KMS-11 (cell line): ENCODE results near the gene C6orf47.

ENCODE experiments used
- H2AFZ ChIP-seq: fragments of 200-600 bp; sonication (generic); 2 replicates; pipeline ENCODE4 v1.6.1; 2016; ENCODE audit warnings: antibody characterized with exemption, mixed run types, low read depth
- H3K27ac ChIP-seq: fragments of 200-600 bp; sonication (generic); 2 replicates; pipeline ENCODE4 v1.6.1; 2016; ENCODE audit warnings: mild to moderate bottlenecking, mixed run types
- H3K27me3 ChIP-seq: fragments of 200-600 bp; sonication (generic); 2 replicates; pipeline ENCODE4 v1.6.1; 2017; ENCODE audit warnings: mild to moderate bottlenecking, low read depth, mixed run types, moderate library complexity; ENCODE audit not compliant: insufficient read depth
- H3K36me3 ChIP-seq: fragments of 200-600 bp; sonication (generic); 2 replicates; pipeline ENCODE4 v1.6.1; 2017; ENCODE audit warnings: mild to moderate bottlenecking, mixed run types; ENCODE audit not compliant: insufficient read depth
- H3K4me1 ChIP-seq: fragments of 200-600 bp; sonication (generic); 2 replicates; pipeline ENCODE4 v1.6.1; 2016; ENCODE audit warnings: mild to moderate bottlenecking, low read depth, mixed run types; ENCODE audit not compliant: poor library complexity, severe bottlenecking
- H3K4me2 ChIP-seq: fragments of 200-600 bp; sonication (generic); 2 replicates; pipeline ENCODE4 v1.7.0; 2016; ENCODE audit warnings: mild to moderate bottlenecking, mixed run types
- H3K4me3 ChIP-seq: fragments of 200-600 bp; sonication (generic); IDR thresholded peaks from 2 replicates; pipeline ENCODE4 v1.6.1; 2017; ENCODE audit warnings: low read depth, low read length, mixed read lengths; ENCODE audit not compliant: insufficient read depth
- H3K79me2 ChIP-seq: fragments of 200-600 bp; sonication (generic); 2 replicates; pipeline ENCODE4 v1.6.1; 2016; ENCODE audit warnings: low read depth, mixed run types; ENCODE audit not compliant: insufficient read depth
- H3K9ac ChIP-seq: fragments of 200-600 bp; sonication (generic); 2 replicates; pipeline ENCODE4 v1.6.1; 2016; ENCODE audit warnings: mild to moderate bottlenecking, mixed run types
- H4K20me1 ChIP-seq: fragments of 200-600 bp; sonication (generic); 2 replicates; pipeline ENCODE4 v1.6.1; 2016; ENCODE audit warnings: mild to moderate bottlenecking, mixed run types; ENCODE audit not compliant: insufficient read depth
- CTCF ChIP-seq: fragments of 200-600 bp; sonication (generic); conservative IDR thresholded peaks from 2 replicates; pipeline ENCODE4 v1.6.1; 2017; ENCODE audit warnings: low read depth, mild to moderate bottlenecking, antibody characterized with exemption, low read length, moderate library complexity, mixed read lengths

The C6orf47 gene

DNA sequence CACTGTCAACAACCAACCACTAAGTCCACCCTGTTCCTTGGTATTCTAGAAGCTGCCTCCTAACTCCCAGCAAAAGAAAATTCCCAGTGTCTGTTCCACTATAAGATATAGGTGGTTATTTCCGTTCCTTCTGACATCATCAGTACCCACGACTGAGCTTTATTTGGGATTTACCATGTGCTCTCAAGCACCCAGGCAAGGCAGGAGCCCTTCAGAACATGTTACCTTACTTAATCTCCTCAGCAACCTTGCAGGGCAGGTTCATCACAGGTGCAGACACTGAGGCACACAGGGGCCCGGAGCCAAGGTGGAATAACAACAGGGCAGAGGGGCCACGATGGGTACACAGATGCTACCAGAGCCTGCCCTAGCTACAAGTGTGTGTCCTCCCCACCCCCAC, 31.8 kb upstream of the C6orf47 start:
- H3K79me2 ChIP-seq, result no peaks in the 10 kb centered on the region; the same call in 1 of the 2 replicates
- H2AFZ ChIP-seq, result no peak overlapping the region
- peaks cover 2% of the 10 kb centered on the region for H3K4me1 ChIP-seq
- H4K20me1 ChIP-seq, result no peaks in the 10 kb centered on the region
- no peaks in the 10 kb centered on the region for H3K36me3 ChIP-seq
- H3K27ac ChIP-seq, result no peak overlapping the region
- no peak for TF ChIP-seq CTCF
- H3K4me3 ChIP-seq, result no peak overlapping the region
- no peaks in the 10 kb centered on the region for H3K27me3 ChIP-seq
- H3K4me2 ChIP-seq, result no peak overlapping the region
- H3K9ac ChIP-seq, result no peak overlapping the region

- TF ChIP-seq CTCF, result no peak
- Histone ChIP-seq H3K27ac (no peak overlapping the region), H3K36me3 (no peaks in the 10 kb centered on the region), H3K4me2 (no peak overlapping the region), H2AFZ (no peak overlapping the region), H3K9ac (no peak overlapping the region), H4K20me1 (no peaks in the 10 kb centered on the region), H3K4me1 (no peaks in the 10 kb centered on the region), H3K27me3 (no peaks in the 10 kb centered on the region), H3K4me3 (no peak overlapping the region), H3K79me2 (no peaks in the 10 kb centered on the region)
These were observed 31.1 kb upstream of the C6orf47 start for GRCh38 chr6:31691564-31692108.

GRCh38 chr6:31691078-31691463, 30.5 kb upstream of the C6orf47 start:
- Histone ChIP-seq H3K27ac (no peak overlapping the region), H3K9ac (no peak overlapping the region), H4K20me1 (no peaks in the 10 kb centered on the region), H2AFZ (no peak overlapping the region), H3K4me3 (no peak overlapping the region), H3K4me1 (no peaks in the 10 kb centered on the region), H3K4me2 (no peak overlapping the region), H3K79me2 (no peaks in the 10 kb centered on the region), H3K27me3 (no peaks in the 10 kb centered on the region), H3K36me3 (no peaks in the 10 kb centered on the region)
- TF ChIP-seq CTCF, result no peak

- Histone ChIP-seq H4K20me1 (no peaks in the 10 kb centered on the region), H3K9ac (no peak overlapping the region), H3K27ac (no peak overlapping the region), H3K36me3 (no peaks in the 10 kb centered on the region), H3K4me3 (no peak overlapping the region), H2AFZ (no peak overlapping the region), H3K4me2 (no peak overlapping the region), H3K79me2 (no peaks in the 10 kb centered on the region), H3K27me3 (no peaks in the 10 kb centered on the region), H3K4me1 (no peaks in the 10 kb centered on the region)
- no peak for TF ChIP-seq CTCF
These were observed 29.9 kb upstream of the C6orf47 start for GRCh38 chr6:31690231-31691077.
